Thyroid gland (tissue), 4 donors: Measurements from ENCODE around the gene STUM.

Source experiments
- POLR2A ChIP-seq, 2 donors: fragments of 450-650 bp; IDR thresholded peaks; one replicate each; pipeline ENCODE4 v1.6.1; 2017; ENCODE audit warnings: antibody characterized with exemption in 2 of 2, mild to moderate bottlenecking in 2 of 2, moderate library complexity in 1 of 2
- TF ChIP-seq, protein P1 (sequence below), 6 experiments: fragments of 200-600 bp in 3 of 6; fragments of 450-650 bp in 3 of 6; sonication (generic) in 3 of 6; IDR thresholded peaks; one replicate each; pipeline ENCODE4 v1.5.1; 2016 to 2019; ENCODE audit warnings: antibody characterized with exemption in 6 of 6, mild to moderate bottlenecking in 2 of 6, inconsistent platforms in 1 of 6, moderate library complexity in 1 of 6

DNA sequence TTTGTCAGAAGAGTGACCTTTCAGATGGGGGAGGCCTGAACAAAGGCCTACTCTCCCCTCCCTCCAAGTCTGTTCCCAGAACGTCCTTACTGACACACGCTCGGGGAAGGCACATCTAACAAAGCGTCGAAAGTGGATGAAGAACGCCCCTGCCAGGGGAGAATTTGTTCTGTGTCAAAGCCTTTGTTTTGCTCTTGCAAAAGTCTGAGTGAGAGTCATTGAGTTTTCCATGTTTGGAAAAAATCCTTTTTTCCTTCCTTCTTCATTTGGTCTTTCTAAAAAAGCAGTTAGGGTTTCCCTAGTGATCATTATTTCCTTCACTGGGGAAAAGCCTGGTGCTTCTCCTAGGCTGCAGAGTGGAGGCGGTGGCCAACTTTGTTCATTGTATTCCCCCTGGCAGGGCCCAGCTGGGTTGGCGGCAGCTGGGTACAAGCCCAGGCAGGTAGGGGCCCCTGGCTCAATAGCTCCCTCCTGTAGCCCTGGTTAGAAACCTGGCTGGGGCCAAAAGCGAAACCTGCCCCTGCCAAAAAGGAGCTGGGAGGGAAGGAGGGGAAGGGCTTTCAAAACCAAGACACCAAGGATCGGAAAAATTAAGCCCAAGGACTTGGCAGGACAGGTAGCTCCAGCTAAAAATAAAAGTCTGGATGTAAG, 109.5 kb downstream of the STUM start:
- TF ChIP-seq, protein P1, sequence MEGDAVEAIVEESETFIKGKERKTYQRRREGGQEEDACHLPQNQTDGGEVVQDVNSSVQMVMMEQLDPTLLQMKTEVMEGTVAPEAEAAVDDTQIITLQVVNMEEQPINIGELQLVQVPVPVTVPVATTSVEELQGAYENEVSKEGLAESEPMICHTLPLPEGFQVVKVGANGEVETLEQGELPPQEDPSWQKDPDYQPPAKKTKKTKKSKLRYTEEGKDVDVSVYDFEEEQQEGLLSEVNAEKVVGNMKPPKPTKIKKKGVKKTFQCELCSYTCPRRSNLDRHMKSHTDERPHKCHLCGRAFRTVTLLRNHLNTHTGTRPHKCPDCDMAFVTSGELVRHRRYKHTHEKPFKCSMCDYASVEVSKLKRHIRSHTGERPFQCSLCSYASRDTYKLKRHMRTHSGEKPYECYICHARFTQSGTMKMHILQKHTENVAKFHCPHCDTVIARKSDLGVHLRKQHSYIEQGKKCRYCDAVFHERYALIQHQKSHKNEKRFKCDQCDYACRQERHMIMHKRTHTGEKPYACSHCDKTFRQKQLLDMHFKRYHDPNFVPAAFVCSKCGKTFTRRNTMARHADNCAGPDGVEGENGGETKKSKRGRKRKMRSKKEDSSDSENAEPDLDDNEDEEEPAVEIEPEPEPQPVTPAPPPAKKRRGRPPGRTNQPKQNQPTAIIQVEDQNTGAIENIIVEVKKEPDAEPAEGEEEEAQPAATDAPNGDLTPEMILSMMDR (IDR thresholded peaks at IDR 0.05), result no peak
- no peak for TF ChIP-seq POLR2A (IDR thresholded peaks at IDR 0.05)
